Measurements from ENCODE around the gene CIB4.

GRCh38 chr2:26619096-26619495 lies 22.1 kb downstream of the CIB4 start:
- no peak for TF ChIP-seq CTCF (IDR thresholded peaks at IDR 0.05)
- no peak for TF ChIP-seq EZH2 (IDR thresholded peaks at IDR 0.05; ENCODE audit: borderline replicate concordance, insufficient read depth, low read depth, low read length, poor library complexity, severe bottlenecking)

All from B cell (primary cell).